SK-N-SH (cell line): Measurements from ENCODE around the gene ZBED4.

Experiments used
- CTCF ChIP-seq: fragments of 200-600 bp; sonication (generic); IDR thresholded peaks from 2 replicates; pipeline ENCODE4 v1.6.1; 2017; ENCODE audit warnings: antibody characterized with exemption, mild to moderate bottlenecking, moderate library complexity
- EP300 ChIP-seq, 2 experiments: IDR thresholded peaks; 2 replicates each; pipeline versions ENCODE4 v1.4.0 to v1.6.1; 2012; ENCODE audit warnings: borderline replicate concordance in 1 of 2, low read depth in 1 of 2, low read length in 1 of 2
- EZH2phosphoT487 ChIP-seq: fragments of 200-600 bp; sonication (generic); IDR thresholded peaks from 2 replicates; pipeline ENCODE4 v1.6.1; 2017; ENCODE audit warnings: low read depth, mixed run types, mild to moderate bottlenecking, antibody characterized with exemption, moderate library complexity, borderline replicate concordance
- GABPA ChIP-seq: IDR thresholded peaks from 2 replicates; pipeline ENCODE4 v1.4.0; 2012; ENCODE audit warnings: low read depth, mild to moderate bottlenecking
- JUND ChIP-seq: IDR thresholded peaks from 2 replicates; pipeline ENCODE4 v1.4.0; 2012
- POLR2AphosphoS5 ChIP-seq: IDR thresholded peaks from 2 replicates; pipeline ENCODE4 v1.6.1; 2012; ENCODE audit warnings: low read depth, low read length
- SIN3A ChIP-seq: IDR thresholded peaks from 2 replicates; pipeline ENCODE4 v1.6.1; 2012; ENCODE audit warnings: low read depth, mild to moderate bottlenecking, low read length, moderate library complexity, borderline replicate concordance
- SMC3 ChIP-seq: IDR thresholded peaks from 2 replicates; pipeline ENCODE4 v1.6.1; 2012; ENCODE audit warnings: low read depth, low read length, improper control_type of control experiment
- USF2 ChIP-seq: fragments of 150-350 bp; IDR thresholded peaks from 2 replicates; pipeline ENCODE4 v1.6.1; 2017; ENCODE audit warnings: antibody characterized with exemption, low read length, low read depth, borderline replicate concordance
- YY1 ChIP-seq: IDR thresholded peaks from 2 replicates; pipeline ENCODE4 v1.4.0; 2012; ENCODE audit warnings: low read depth, mild to moderate bottlenecking

GRCh38 chr22:49827271-49827852 is 26.3 kb upstream of the ZBED4 start:
- TF ChIP-seq SMC3 (no peak), JUND (no peak), CTCF (no peak), POLR2AphosphoS5 (no peak), SIN3A (no peak), GABPA (no peak), USF2 (no peak), EZH2phosphoT487 (no peak), YY1 (no peak), EP300 (IDR thresholded peaks at IDR 0.05; ENCODE audit: borderline replicate concordance in 1 of 2, low read depth in 1 of 2, low read length in 1 of 2) (no peak)
